ENCODE data around the gene GRIA4.

DNA sequence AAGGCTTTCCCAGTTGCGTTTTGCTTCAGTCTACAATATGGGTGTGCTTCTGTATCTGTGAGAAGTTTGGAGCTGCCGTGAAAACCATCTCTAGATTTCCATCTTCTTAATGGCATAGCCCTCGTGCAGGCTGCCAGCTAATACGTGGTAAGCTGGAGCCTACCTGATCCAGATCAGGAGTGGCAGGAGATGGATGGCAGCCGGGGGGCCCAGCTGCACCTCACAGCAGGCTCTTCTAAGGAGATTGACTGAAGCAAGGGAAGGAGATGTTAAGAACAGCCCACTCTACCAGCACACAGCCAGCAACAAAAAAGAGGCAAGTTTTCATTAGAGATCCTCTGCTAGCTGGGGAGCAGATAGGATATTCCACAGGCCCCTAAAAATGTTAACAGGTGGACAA lies 296.6 kb downstream of the GRIA4 start:
- TF ChIP-seq, protein P1, sequence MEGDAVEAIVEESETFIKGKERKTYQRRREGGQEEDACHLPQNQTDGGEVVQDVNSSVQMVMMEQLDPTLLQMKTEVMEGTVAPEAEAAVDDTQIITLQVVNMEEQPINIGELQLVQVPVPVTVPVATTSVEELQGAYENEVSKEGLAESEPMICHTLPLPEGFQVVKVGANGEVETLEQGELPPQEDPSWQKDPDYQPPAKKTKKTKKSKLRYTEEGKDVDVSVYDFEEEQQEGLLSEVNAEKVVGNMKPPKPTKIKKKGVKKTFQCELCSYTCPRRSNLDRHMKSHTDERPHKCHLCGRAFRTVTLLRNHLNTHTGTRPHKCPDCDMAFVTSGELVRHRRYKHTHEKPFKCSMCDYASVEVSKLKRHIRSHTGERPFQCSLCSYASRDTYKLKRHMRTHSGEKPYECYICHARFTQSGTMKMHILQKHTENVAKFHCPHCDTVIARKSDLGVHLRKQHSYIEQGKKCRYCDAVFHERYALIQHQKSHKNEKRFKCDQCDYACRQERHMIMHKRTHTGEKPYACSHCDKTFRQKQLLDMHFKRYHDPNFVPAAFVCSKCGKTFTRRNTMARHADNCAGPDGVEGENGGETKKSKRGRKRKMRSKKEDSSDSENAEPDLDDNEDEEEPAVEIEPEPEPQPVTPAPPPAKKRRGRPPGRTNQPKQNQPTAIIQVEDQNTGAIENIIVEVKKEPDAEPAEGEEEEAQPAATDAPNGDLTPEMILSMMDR (IDR thresholded peaks at IDR 0.05), result no peak
- TF ChIP-seq EP300 (IDR thresholded peaks at IDR 0.05), result no peak
- no peak for TF ChIP-seq POLR2AphosphoS5 (IDR thresholded peaks at IDR 0.05)
- TF ChIP-seq POLR2A (IDR thresholded peaks at IDR 0.05), result no peak

Measured in upper lobe of left lung (tissue), 4 donors.